ENCODE data around the gene CST9L. TPM values are rescaled to one million over a fixed set of nuclear protein-coding genes. Genes with fewer than 3 reads are reported as not detected.

Gene CST9L
- total and polyA plus RNA-seq, 2 of the 13 experiments (the other 11 are each of a cell fraction or from before 2014, with no cell fraction given), result 0.15 TPM; not detected in 1

GRCh38 chr20:23606652-23607049 lies 38.4 kb upstream of the CST9L start (continued):
- TF ChIP-seq MIER2 (CRISPR knock-in tag; IDR thresholded peaks at IDR 0.05) (peak; percentile 47; the same call in 1 of the 2 replicates), TEAD2 (CRISPR knock-in tag; IDR thresholded peaks at IDR 0.05) (no peak), ZNF512B (CRISPR knock-in tag; IDR thresholded peaks at IDR 0.05; ENCODE audit: borderline replicate concordance) (peak; percentile 74; the same call in 1 of the 2 replicates), ZNF546 (CRISPR knock-in tag; conservative IDR thresholded peaks at IDR 0.05) (0 out of 2 replicates have a peak, but pooled peaks have one; percentile 47), PHF5A (CRISPR knock-in tag; IDR thresholded peaks at IDR 0.05; ENCODE audit: low read depth, unreplicated experiment) (no peak), TERF1 (CRISPR knock-in tag; IDR thresholded peaks at IDR 0.05) (0 out of 2 replicates have a peak, but pooled peaks have one; percentile 56), ZNF747 (CRISPR knock-in tag; IDR thresholded peaks at IDR 0.05; ENCODE audit: borderline replicate concordance) (no peak), RXRB (CRISPR knock-in tag; IDR thresholded peaks at IDR 0.05; ENCODE audit: borderline replicate concordance) (peak; percentile 38; the same call in 1 of the 2 replicates), IKZF5 (CRISPR knock-in tag; IDR thresholded peaks at IDR 0.05) (0 out of 2 replicates have a peak, but pooled peaks have one; percentile 19), ZNF775 (CRISPR knock-in tag; IDR thresholded peaks at IDR 0.05; ENCODE audit: borderline replicate concordance) (no peak), KDM3A (CRISPR knock-in tag; IDR thresholded peaks at IDR 0.05; ENCODE audit: low read depth) (no peak), SSRP1 (CRISPR knock-in tag; IDR thresholded peaks at IDR 0.05) (peak; percentile 71; the same call in 1 of the 2 replicates), ZNF280B (CRISPR knock-in tag; IDR thresholded peaks at IDR 0.05; ENCODE audit: borderline replicate concordance) (no peak), ZNF749 (CRISPR knock-in tag; IDR thresholded peaks at IDR 0.05; ENCODE audit: borderline replicate concordance) (0 out of 2 replicates have a peak, but pooled peaks have one; percentile 32), ZNF879 (CRISPR knock-in tag; IDR thresholded peaks at IDR 0.05) (no peak), PITX1 (CRISPR knock-in tag; IDR thresholded peaks at IDR 0.05) (peak; percentile 54; the same call in 1 of the 2 replicates), ERF (CRISPR knock-in tag; IDR thresholded peaks at IDR 0.05) (peak; percentile 47; the same call in 1 of the 2 replicates), AKAP8 (CRISPR knock-in tag; IDR thresholded peaks at IDR 0.05) (no peak), REPIN1 (CRISPR knock-in tag; IDR thresholded peaks at IDR 0.05; ENCODE audit: borderline replicate concordance, low read depth) (0 out of 2 replicates have a peak, but pooled peaks have one; percentile 40), DRAP1 (CRISPR knock-in tag; IDR thresholded peaks at IDR 0.05) (no peak), ZNF563 (CRISPR knock-in tag; IDR thresholded peaks at IDR 0.05) (no peak), IKZF4 (CRISPR knock-in tag; IDR thresholded peaks at IDR 0.05; ENCODE audit: borderline replicate concordance, low read depth, not compliant biosample characterization) (no peak), HMGA1 (CRISPR knock-in tag; conservative IDR thresholded peaks at IDR 0.05) (no peak)
